HEK293 (cell line): ENCODE measurements around the gene RASL12.

Source experiments
- CTCF ChIA-PET: fragments of 350-600 bp; formaldehyde crosslinking; extraction: SDS; loops from one replicate; lab custom pipeline; 2021; ENCODE audit warnings: antibody characterized with exemption; lab: Yijun Ruan, JAX
- POLR2A ChIA-PET: fragments of 300-600 bp; formaldehyde crosslinking; extraction: SDS; loops from one replicate; lab custom pipeline; 2020; ENCODE audit warnings: antibody characterized with exemption, inconsistent platforms; lab: Yijun Ruan, JAX
- H3K27ac ChIP-seq: fragments of 200-500 bp; sonication (Bioruptor generic); 2 replicates; pipeline ENCODE4 v1.5.1; 2014; ENCODE audit warnings: low read depth, low read length, control low read depth, inconsistent platforms; ENCODE audit errors: extremely low read depth
- H3K36me3 ChIP-seq, 2 experiments: fragments of 200-500 bp in 1 of 2; sonication (Bioruptor generic) in 1 of 2; 1 replicate in 1 of 2; 2 replicates in 1 of 2; pipeline ENCODE4 v1.5.1; 2014 to 2017; ENCODE audit warnings: inconsistent platforms in 2 of 2, low read length in 2 of 2; ENCODE audit not compliant: control insufficient read depth in 2 of 2, insufficient read depth in 1 of 2
- H3K4me1 ChIP-seq: fragments of 200-500 bp; sonication (Bioruptor generic); 2 replicates; pipeline ENCODE4 v1.5.1; 2014; ENCODE audit warnings: mild to moderate bottlenecking, low read length, inconsistent platforms; ENCODE audit not compliant: control insufficient read depth, insufficient read depth
- H3K4me3 ChIP-seq: 2 replicates; pipeline ENCODE4 v1.5.1; 2011; ENCODE audit warnings: low read depth, mild to moderate bottlenecking, control low read depth, low read length, moderate library complexity
- H3K9me3 ChIP-seq: fragments of 200-500 bp; sonication (Bioruptor generic); 2 replicates; pipeline ENCODE4 v1.5.1; 2014; ENCODE audit warnings: low read depth, low read length, inconsistent platforms; ENCODE audit not compliant: control insufficient read depth, insufficient read depth
- GLIS1 ChIP-seq: fragments of 450-650 bp; formaldehyde crosslinking; IDR thresholded peaks from 2 replicates; pipeline ENCODE4 v1.5.1; 2016; ENCODE audit warnings: missing biosample characterization, missing genetic modification characterization
- KLF1 ChIP-seq: fragments of 450-650 bp; formaldehyde crosslinking; IDR thresholded peaks from 2 replicates; pipeline ENCODE4 v1.5.1; 2016; ENCODE audit warnings: missing biosample characterization, missing genetic modification characterization
- MEIS1 ChIP-seq: sonication (generic); formaldehyde crosslinking; IDR thresholded peaks from 2 replicates; pipeline ENCODE4 v1.8.1; 2022; ENCODE audit warnings: missing genetic modification reagents, mild to moderate bottlenecking, borderline replicate concordance
- SCRT2 ChIP-seq: fragments of 450-650 bp; formaldehyde crosslinking; IDR thresholded peaks from 2 replicates; pipeline ENCODE4 v1.5.1; 2016; ENCODE audit warnings: missing biosample characterization, missing genetic modification characterization
- SP7 ChIP-seq: fragments of 450-650 bp; formaldehyde crosslinking; IDR thresholded peaks from 2 replicates; pipeline ENCODE4 v1.5.1; 2016; ENCODE audit warnings: missing biosample characterization, missing genetic modification characterization
- ZBTB48 ChIP-seq: fragments of 450-650 bp; formaldehyde crosslinking; IDR thresholded peaks from 2 replicates; pipeline ENCODE4 v1.5.1; 2016; ENCODE audit warnings: missing biosample characterization, missing genetic modification characterization
- ZEB2 ChIP-seq: fragments of 450-650 bp; formaldehyde crosslinking; IDR thresholded peaks from 2 replicates; pipeline ENCODE4 v1.5.1; 2016; ENCODE audit warnings: missing biosample characterization, missing genetic modification characterization
- ZFP69B ChIP-seq: fragments of 450-650 bp; formaldehyde crosslinking; IDR thresholded peaks from 2 replicates; pipeline ENCODE4 v1.5.1; 2016; ENCODE audit warnings: missing biosample characterization, missing genetic modification characterization
- ZNF10 ChIP-seq: fragments of 450-650 bp; formaldehyde crosslinking; IDR thresholded peaks from 2 replicates; pipeline ENCODE4 v1.5.1; 2017; ENCODE audit warnings: missing biosample characterization, missing genetic modification characterization
- ZNF112 ChIP-seq: fragments of 450-650 bp; formaldehyde crosslinking; IDR thresholded peaks from 2 replicates; pipeline ENCODE4 v1.5.0; 2017; ENCODE audit warnings: missing biosample characterization, missing genetic modification characterization
- ZNF16 ChIP-seq: fragments of 450-650 bp; formaldehyde crosslinking; IDR thresholded peaks from 2 replicates; pipeline ENCODE4 v1.5.1; 2016; ENCODE audit warnings: low read depth, missing biosample characterization, missing genetic modification characterization
- ZNF202 ChIP-seq: fragments of 450-650 bp; formaldehyde crosslinking; IDR thresholded peaks from 2 replicates; pipeline ENCODE4 v1.5.1; 2016; ENCODE audit warnings: missing biosample characterization, missing genetic modification characterization, borderline replicate concordance
- ZNF211 ChIP-seq: fragments of 450-650 bp; formaldehyde crosslinking; IDR thresholded peaks from 2 replicates; pipeline ENCODE4 v1.5.1; 2016; ENCODE audit warnings: low read depth, missing biosample characterization, missing genetic modification characterization
- ZNF223 ChIP-seq: fragments of 450-650 bp; formaldehyde crosslinking; IDR thresholded peaks from 2 replicates; pipeline ENCODE4 v1.5.1; 2016; ENCODE audit warnings: missing biosample characterization, missing genetic modification characterization
- ZNF514 ChIP-seq: fragments of 450-650 bp; formaldehyde crosslinking; IDR thresholded peaks from 2 replicates; pipeline ENCODE4 v1.5.1; 2016; ENCODE audit warnings: missing biosample characterization, missing genetic modification characterization
- ZNF571 ChIP-seq: fragments of 450-650 bp; formaldehyde crosslinking; IDR thresholded peaks from 2 replicates; pipeline ENCODE4 v1.5.0; 2017; ENCODE audit warnings: missing biosample characterization, missing genetic modification characterization
- ZNF600 ChIP-seq: fragments of 450-650 bp; formaldehyde crosslinking; IDR thresholded peaks from 2 replicates; pipeline ENCODE4 v1.5.1; 2016; ENCODE audit warnings: missing biosample characterization, missing genetic modification characterization
- ZNF654 ChIP-seq: fragments of 450-650 bp; formaldehyde crosslinking; IDR thresholded peaks from 2 replicates; pipeline ENCODE4 v1.5.1; 2016; ENCODE audit warnings: low read depth, missing biosample characterization, missing genetic modification characterization
- ZNF792 ChIP-seq: fragments of 450-650 bp; formaldehyde crosslinking; IDR thresholded peaks from 2 replicates; pipeline ENCODE4 v1.5.1; 2016; ENCODE audit warnings: missing biosample characterization, missing genetic modification characterization
- TF ChIP-seq, protein P1 (sequence below): fragments of 450-650 bp; formaldehyde crosslinking; IDR thresholded peaks from 2 replicates; pipeline ENCODE4 v1.5.1; 2016; ENCODE audit warnings: missing biosample characterization, missing genetic modification characterization, borderline replicate concordance
- TF ChIP-seq, protein P2 (sequence below): fragments of 450-650 bp; formaldehyde crosslinking; IDR thresholded peaks from 2 replicates; pipeline ENCODE4 v1.5.1; 2016; ENCODE audit warnings: missing biosample characterization, missing genetic modification characterization, borderline replicate concordance
- TF ChIP-seq, protein P3 (sequence below): fragments of 450-650 bp; formaldehyde crosslinking; IDR thresholded peaks from 2 replicates; pipeline ENCODE4 v1.5.1; 2017; ENCODE audit warnings: missing biosample characterization, mild to moderate bottlenecking, missing genetic modification characterization, moderate library complexity
- TF ChIP-seq, protein P4 (sequence below): fragments of 450-650 bp; formaldehyde crosslinking; IDR thresholded peaks from 2 replicates; pipeline ENCODE4 v1.5.1; 2016; ENCODE audit warnings: missing biosample characterization, missing genetic modification characterization
- TF ChIP-seq, protein P5 (sequence below): sonication (generic); formaldehyde crosslinking; IDR thresholded peaks from 2 replicates; pipeline ENCODE4 v1.8.1; 2022; ENCODE audit warnings: mild to moderate bottlenecking, moderate library complexity, missing genetic modification reagents
- TF ChIP-seq, protein P6 (sequence below): fragments of 450-650 bp; IDR thresholded peaks from 2 replicates; pipeline ENCODE4 v1.5.1; 2018; ENCODE audit warnings: missing biosample characterization, mild to moderate bottlenecking, missing genetic modification characterization

The RASL12 gene

DNA sequence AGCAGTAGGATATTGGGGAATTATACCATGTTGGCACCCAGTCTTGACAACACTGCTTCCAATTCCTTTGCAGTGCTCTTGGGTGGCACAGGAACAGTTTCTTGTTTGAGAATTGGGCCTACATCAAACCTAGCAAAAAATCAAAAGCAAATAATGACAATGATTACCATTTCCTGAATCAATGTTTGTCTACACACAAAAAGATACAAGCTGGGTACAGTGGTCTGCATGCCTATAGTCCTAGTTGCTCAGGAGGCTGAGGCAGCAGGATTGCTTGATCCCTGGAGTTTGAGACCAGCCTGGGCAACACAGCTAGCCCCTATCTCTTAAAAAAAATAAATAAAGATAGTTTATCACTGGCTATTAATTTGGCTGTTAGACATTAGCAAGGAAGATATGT lies 46.3 kb downstream of the RASL12 start:
- POLR2A ChIA-PET = no interaction called here
- no peak overlapping the region for H3K4me3 ChIP-seq
- CTCF ChIA-PET = no interaction called here
- no peak overlapping the region for H3K27ac ChIP-seq
- H3K9me3 ChIP-seq = no peaks in the 10 kb centered on the region
- TF ChIP-seq, protein P1, sequence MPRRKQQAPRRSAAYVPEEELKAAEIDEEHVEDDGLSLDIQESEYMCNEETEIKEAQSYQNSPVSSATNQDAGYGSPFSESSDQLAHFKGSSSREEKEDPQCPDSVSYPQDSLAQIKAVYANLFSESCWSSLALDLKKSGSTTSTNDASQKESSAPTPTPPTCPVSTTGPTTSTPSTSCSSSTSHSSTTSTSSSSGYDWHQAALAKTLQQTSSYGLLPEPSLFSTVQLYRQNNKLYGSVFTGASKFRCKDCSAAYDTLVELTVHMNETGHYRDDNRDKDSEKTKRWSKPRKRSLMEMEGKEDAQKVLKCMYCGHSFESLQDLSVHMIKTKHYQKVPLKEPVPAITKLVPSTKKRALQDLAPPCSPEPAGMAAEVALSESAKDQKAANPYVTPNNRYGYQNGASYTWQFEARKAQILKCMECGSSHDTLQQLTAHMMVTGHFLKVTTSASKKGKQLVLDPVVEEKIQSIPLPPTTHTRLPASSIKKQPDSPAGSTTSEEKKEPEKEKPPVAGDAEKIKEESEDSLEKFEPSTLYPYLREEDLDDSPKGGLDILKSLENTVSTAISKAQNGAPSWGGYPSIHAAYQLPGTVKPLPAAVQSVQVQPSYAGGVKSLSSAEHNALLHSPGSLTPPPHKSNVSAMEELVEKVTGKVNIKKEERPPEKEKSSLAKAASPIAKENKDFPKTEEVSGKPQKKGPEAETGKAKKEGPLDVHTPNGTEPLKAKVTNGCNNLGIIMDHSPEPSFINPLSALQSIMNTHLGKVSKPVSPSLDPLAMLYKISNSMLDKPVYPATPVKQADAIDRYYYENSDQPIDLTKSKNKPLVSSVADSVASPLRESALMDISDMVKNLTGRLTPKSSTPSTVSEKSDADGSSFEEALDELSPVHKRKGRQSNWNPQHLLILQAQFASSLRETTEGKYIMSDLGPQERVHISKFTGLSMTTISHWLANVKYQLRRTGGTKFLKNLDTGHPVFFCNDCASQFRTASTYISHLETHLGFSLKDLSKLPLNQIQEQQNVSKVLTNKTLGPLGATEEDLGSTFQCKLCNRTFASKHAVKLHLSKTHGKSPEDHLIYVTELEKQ (tag by site-specific recombination) = no peak
- TF ChIP-seq, protein P2, sequence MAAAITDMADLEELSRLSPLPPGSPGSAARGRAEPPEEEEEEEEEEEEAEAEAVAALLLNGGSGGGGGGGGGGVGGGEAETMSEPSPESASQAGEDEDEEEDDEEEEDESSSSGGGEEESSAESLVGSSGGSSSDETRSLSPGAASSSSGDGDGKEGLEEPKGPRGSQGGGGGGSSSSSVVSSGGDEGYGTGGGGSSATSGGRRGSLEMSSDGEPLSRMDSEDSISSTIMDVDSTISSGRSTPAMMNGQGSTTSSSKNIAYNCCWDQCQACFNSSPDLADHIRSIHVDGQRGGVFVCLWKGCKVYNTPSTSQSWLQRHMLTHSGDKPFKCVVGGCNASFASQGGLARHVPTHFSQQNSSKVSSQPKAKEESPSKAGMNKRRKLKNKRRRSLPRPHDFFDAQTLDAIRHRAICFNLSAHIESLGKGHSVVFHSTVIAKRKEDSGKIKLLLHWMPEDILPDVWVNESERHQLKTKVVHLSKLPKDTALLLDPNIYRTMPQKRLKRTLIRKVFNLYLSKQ = no peak
- no peak for TF ChIP-seq SP7 (tag by site-specific recombination)
- TF ChIP-seq ZNF10 (tag by site-specific recombination) = no peak
- no peak for TF ChIP-seq KLF1 (tag by site-specific recombination)
- no peak for TF ChIP-seq ZNF571 (tag by site-specific recombination)
- TF ChIP-seq ZNF654 (tag by site-specific recombination) = no peak
- TF ChIP-seq, protein P3, sequence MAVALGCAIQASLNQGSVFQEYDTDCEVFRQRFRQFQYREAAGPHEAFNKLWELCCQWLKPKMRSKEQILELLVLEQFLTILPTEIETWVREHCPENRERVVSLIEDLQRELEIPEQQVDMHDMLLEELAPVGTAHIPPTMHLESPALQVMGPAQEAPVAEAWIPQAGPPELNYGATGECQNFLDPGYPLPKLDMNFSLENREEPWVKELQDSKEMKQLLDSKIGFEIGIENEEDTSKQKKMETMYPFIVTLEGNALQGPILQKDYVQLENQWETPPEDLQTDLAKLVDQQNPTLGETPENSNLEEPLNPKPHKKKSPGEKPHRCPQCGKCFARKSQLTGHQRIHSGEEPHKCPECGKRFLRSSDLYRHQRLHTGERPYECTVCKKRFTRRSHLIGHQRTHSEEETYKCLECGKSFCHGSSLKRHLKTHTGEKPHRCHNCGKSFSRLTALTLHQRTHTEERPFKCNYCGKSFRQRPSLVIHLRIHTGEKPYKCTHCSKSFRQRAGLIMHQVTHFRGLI (tag by site-specific recombination) = no peak
- no peak for TF ChIP-seq ZNF16 (tag by site-specific recombination)
- no peak for TF ChIP-seq MEIS1
- TF ChIP-seq ZEB2 (tag by site-specific recombination) = no peak
- TF ChIP-seq ZNF600 (tag by site-specific recombination) = no peak
- TF ChIP-seq, protein P4, sequence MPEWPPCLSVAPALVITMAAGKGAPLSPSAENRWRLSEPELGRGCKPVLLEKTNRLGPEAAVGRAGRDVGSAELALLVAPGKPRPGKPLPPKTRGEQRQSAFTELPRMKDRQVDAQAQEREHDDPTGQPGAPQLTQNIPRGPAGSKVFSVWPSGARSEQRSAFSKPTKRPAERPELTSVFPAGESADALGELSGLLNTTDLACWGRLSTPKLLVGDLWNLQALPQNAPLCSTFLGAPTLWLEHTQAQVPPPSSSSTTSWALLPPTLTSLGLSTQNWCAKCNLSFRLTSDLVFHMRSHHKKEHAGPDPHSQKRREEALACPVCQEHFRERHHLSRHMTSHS (tag by site-specific recombination) = no peak
- TF ChIP-seq ZNF792 (tag by site-specific recombination) = no peak
- TF ChIP-seq, protein P5, sequence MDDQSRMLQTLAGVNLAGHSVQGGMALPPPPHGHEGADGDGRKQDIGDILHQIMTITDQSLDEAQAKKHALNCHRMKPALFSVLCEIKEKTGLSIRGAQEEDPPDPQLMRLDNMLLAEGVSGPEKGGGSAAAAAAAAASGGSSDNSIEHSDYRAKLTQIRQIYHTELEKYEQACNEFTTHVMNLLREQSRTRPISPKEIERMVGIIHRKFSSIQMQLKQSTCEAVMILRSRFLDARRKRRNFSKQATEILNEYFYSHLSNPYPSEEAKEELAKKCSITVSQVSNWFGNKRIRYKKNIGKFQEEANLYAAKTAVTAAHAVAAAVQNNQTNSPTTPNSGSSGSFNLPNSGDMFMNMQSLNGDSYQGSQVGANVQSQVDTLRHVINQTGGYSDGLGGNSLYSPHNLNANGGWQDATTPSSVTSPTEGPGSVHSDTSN (CRISPR knock-in tag) = no peak
- peaks cover 27 to 59% of the 10 kb centered on the region in 2 experiments for H3K36me3 ChIP-seq
- H3K4me1 ChIP-seq = no peaks in the 10 kb centered on the region

DNA sequence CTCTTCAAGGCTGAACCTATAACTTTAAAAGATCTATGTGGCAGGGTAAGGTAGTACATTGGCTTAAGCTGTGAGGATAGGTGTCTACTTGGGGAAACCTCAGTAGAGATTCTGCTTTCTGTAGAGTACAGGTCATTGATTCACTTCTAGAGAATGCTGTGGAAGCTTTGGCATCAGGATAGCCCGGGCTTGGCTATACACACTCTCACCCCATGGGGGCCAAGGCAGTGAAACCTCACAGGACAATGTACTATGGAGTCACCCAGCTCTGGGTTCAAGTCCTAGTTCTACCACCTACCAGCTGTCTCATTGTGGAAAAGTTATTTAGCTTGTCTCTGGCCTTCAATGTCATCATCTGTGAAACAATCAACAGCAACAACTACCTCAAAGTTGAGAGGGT lies 47.4 kb downstream of the RASL12 start:
- Histone ChIP-seq H3K9me3 (no peaks in the 10 kb centered on the region), H3K4me1 (no peaks in the 10 kb centered on the region), H3K27ac (no peak overlapping the region), H3K36me3 (peaks cover 31 to 59% of the 10 kb centered on the region in 2 experiments), H3K4me3 (no peak overlapping the region)
- ChIA-PET CTCF (interaction anchor here (0.7 to 1.0 kb wide), 3 partner anchors 79 to 277 kb away, joined by 3 to 6 read pairs (median 5); no protein-coding TSS in a partner anchor), POLR2A (no interaction called here)
- TF ChIP-seq, protein P6, sequence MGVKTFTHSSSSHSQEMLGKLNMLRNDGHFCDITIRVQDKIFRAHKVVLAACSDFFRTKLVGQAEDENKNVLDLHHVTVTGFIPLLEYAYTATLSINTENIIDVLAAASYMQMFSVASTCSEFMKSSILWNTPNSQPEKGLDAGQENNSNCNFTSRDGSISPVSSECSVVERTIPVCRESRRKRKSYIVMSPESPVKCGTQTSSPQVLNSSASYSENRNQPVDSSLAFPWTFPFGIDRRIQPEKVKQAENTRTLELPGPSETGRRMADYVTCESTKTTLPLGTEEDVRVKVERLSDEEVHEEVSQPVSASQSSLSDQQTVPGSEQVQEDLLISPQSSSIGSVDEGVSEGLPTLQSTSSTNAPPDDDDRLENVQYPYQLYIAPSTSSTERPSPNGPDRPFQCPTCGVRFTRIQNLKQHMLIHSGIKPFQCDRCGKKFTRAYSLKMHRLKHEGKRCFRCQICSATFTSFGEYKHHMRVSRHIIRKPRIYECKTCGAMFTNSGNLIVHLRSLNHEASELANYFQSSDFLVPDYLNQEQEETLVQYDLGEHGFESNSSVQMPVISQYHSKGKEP (tag by site-specific recombination) = no peak
- TF ChIP-seq SCRT2 (tag by site-specific recombination) = no peak
- no peak for TF ChIP-seq ZFP69B
- no peak for TF ChIP-seq ZNF223
- no peak for TF ChIP-seq GLIS1 (tag by site-specific recombination)
- no peak for TF ChIP-seq ZNF514 (tag by site-specific recombination)
- no peak for TF ChIP-seq ZNF112 (tag by site-specific recombination)
- no peak for TF ChIP-seq ZNF211 (tag by site-specific recombination)
- no peak for TF ChIP-seq ZBTB48 (tag by site-specific recombination)
- TF ChIP-seq ZNF202 (tag by site-specific recombination) = no peak
